Endometrium (tissue), 2 donors: ENCODE measurements around the gene SDHAF1.

Source experiments
- FAIRE-seq: peaks from 2 replicates; lab custom pipeline; 2012; peaks lifted over from hg19 to GRCh38; lab: Jason Lieb, UNC
- donor health status: control.
- donor health status: control.

SDHAF1 gene

GRCh38 chr19:35986664-35987570 is 8.1 kb upstream of the SDHAF1 start:
- FAIRE-seq = no peak

DNA sequence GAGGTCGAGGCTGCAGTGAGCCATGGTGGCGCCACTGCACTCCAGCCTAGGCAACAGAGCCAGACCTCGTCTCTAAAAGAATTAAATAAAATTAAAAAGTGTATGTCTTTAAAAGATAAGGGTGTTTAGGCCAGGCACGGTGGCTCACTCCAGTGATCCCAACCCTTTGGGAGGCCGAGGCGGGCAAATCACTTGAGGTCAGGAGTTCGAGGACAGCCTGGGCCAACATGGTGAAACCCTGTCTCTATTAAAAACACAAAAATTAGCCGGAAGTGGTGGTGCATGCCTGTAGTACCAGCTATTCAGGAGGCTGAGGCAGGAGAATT is 7.5 kb upstream of the SDHAF1 start:
- FAIRE-seq = no peak

- FAIRE-seq = no peak
Measured at GRCh38 chr19:35988824-35989223, 6.2 kb upstream of the SDHAF1 start.

GRCh38 chr19:35990156-35990555 is 4.8 kb upstream of the SDHAF1 start:
- FAIRE-seq = no peak

GRCh38 chr19:35990771-35991730 is 3.9 kb upstream of the SDHAF1 start:
- no peak for FAIRE-seq

GRCh38 chr19:35991731-35992450 is 3.1 kb upstream of the SDHAF1 start:
- FAIRE-seq = no peak

GRCh38 chr19:35992907-35993765 is 1.9 kb upstream of the SDHAF1 start:
- no peak for FAIRE-seq

- no peak for FAIRE-seq
Measured at GRCh38 chr19:35993923-35994598, 927 bp upstream of the SDHAF1 start.

- no peak for FAIRE-seq
Measured at GRCh38 chr19:35996777-35997176, 1.8 kb downstream of the SDHAF1 start.

DNA sequence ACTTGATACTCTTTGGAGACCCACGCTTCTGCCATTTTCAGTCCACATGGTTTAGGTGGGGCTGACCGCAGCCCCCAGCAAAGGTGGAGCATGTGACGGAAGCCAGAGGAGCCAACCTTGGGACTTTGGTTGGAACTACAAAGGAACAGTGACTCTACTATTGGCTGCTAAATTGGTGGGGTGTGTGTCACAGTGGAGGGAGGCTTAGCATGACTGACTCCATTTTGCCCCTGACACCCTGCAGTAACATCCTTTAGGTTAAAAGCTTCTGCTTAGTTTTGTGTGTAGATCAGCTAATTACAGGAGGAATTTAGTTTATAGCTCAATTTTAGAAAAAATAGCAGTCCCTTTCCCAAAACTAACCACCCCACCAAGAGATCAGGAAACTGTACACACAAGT is 6.6 kb downstream of the SDHAF1 start:
- no peak for FAIRE-seq

DNA sequence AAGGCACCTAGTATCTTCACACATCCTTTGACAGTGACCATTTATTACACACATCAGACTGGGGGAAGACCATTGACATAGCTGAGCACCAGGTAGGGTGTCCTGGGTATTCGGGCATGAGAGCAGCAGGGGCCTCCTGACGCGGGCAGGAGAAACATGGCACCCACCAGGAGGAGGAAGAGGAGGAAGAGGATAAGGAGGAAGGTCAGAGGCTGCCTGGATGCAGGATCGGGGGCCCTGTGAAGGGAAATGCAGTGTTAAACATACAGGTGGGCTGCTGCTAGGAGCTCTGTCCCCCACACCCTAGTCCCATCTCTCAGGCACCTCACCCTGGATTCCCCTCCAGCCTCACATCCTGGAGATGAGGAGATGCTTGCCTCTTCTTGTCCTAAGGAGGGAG is 8.3 kb downstream of the SDHAF1 start:
- no peak for FAIRE-seq

DNA sequence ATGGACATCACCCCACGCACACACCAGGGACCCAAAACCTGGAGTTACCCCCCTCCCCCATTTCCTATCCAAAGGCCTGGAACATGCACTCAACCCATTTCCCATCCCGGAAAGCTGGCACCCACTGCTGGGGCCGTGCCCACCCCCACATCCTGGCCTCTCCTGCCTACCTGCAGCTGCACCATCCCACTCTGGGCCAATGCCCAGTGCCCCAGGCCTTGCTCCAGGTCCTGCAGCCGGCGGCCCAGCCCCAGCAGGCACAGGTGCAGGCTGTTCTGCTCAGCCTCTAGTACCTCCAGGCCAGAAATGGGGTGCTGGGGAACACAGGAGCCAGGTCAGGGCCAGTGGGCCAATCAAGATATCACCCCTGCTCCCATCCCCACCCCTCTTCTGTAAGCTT is 12.0 kb downstream of the SDHAF1 start:
- no peak for FAIRE-seq

DNA sequence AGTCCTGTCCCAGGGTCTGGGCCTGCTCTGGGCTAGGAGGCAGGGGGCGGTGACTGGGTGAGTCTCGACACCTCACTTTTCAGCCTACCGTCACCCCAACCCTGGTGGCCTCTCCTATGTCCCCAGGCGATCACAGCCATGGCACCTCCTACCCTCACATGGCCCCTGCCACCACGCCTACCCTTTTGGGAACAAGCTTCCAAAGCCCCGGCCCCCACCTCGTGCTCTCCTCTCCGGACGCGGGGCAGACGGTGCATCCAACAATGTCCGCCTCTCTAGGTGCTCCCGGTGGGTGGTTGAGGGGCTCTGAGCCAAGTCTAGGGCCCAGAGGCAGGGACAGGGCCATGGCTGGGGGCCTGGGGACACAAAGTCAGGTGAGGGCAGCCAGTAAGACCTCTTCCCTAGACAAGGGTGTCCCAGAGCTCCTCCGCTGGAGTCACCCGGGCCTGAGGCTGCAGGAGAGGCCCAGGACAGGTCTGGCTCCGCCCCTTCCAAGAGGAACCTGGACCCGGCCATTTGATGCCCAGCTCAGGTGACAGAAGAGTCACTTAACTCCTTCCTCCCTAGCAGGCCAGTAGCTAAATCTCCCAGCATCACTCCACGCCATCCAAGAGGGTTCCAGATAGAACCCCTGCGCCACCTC is 13.5 kb downstream of the SDHAF1 start, which contains the start of gene SYNE4:
SYNE4 (minus strand) TSS at position 478 of the 643 bp plus-strand sequence; CDS start at position 346, 132 bp downstream.
- FAIRE-seq = no peak

DNA sequence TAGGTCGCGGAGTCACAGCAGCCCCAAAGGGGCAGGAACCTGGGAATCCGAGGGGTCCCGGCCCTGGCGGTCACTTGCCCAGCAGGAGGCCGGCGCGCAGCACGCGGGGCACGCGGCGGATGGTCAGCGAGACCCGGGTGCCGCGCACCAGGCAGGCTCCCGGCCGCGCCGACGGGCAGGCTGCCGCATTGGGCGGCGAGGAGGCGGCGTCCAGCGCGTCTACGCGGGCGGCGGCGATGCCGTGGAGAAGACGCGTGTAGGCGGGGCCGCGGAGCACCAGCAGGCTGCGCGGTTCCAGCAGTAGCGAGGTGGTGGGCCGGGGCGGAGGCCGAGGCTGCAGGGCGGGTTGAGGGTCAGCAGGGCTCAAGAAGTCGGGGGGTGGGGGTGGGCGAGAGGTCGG is 14.2 kb downstream of the SDHAF1 start:
- no peak for FAIRE-seq

GRCh38 chr19:36009633-36010379 is 14.8 kb downstream of the SDHAF1 start:
- FAIRE-seq = no peak

DNA sequence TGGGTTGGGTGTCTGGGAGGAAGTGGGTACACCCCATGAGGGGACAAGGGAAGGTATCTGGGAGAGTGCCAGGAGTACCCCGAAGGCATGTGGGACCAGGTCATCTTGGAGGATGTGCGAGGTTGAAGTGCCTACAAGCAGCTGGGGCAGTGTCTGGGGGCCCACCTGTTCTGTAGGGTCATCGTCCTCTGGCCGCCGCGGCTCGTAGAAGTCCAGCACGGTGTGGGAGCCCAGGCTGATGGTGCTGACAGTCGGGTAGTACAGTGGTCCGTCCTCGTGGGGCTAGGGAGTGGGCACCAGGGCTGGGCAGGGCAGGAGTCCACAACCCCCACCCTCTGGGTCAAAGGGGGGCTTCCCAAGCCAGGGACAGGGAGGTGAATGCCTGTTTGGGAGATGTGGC is 15.4 kb downstream of the SDHAF1 start:
- no peak for FAIRE-seq

DNA sequence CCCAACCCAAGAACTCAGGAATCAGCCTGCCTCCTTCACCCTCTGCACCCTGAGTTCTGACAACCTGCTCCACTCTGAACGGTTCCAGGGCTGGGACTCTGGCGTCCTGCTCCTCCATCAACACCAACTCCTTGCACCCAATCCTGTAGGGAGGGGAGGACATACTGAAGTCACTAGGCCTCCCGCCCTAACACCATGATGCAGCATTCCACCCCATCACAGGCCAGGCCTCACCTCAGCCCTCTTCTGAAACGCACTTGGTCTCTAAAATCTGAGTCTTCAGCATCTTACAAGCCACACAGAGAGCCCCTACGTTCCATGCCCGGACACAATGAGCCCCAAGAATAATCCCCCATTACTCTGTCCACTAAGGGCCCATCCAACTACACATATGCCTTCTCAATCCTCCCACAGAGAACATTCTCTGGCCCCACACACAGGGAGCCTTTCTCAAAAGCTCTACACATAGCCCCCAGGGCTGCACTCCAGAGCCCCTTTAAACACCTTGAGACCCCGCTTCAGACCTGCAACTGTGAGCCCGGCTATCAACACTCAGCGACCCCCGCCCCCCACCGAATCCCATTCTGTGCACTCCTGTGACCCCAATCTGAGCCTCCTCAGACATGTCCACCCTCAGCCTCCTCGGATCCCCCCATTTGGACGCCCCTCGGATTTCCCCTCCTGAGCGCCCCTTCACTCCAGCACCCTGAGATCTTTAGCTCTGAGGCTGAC is 18.5 kb downstream of the SDHAF1 start:
- no peak for FAIRE-seq

DNA sequence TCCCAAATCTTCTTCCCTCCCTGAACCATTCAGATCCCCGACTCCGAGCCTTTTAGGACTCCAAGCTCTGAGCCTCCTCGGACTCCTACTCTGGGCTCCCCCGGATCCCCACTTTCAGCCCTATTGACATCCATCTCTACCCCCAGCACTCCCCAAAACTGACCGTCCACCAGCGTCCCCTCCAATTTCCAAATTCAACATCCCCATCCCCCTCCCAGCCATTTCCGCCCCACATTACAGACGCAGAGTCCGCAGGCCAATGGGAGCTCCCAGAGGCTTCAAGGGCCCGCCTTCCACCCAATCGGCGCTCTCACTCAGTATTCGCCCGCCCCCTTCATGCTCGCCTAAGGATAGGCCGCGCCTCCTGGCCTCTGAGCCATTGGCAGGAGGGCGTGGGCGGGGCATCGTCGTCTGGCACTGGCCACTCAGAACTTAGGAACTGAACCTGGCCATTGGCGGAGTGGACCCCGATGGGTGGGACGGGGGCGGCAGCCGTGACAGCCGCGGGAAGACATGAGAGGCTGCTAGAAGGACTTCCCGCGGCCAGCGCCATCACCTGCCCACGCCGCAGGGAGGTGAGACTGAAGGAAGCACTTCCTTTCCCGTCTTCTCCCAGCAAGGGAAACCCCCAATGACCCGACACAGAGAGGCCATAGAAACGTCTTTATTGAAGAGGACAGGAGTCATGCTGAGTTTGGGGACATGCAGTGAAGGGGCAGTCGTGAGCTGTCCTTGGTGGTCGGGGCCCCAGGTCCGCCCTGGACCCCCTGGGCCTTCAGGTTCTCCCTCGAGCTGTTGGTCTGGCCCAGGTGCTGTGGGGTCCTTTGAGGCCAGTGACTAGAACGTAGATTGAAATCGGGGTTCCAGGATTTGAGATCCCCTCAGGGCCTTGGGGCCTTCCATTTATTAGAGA is 19.3 kb downstream of the SDHAF1 start, which contains the start of gene ALKBH6:
ALKBH6 (minus strand) TSS at position 202 of the 913 bp plus-strand sequence. CDS start 816 bp downstream, outside the sequence.
- peak; percentile 100 for FAIRE-seq
